MCF 10A (cell line): ENCODE data around the gene COL1A2. TPM values are rescaled to one million over a fixed set of nuclear protein-coding genes. Genes with fewer than 3 reads are reported as not detected.

Experiments used
- BruUV-seq: library from RNA; stranded (reverse); fragments of 400-500 nt; replicated peaks from 2 replicates; lab custom pipeline; 2021; lab: Mats Ljungman, UMichigan
- CTCF ChIA-PET: fragments of 300-600 bp; sonication (Branson Sonifier 250); formaldehyde crosslinking; extraction: SDS; loops from one replicate; lab custom pipeline; 2021; ENCODE audit warnings: antibody characterized with exemption, inconsistent platforms; lab: Yijun Ruan, JAX
- POLR2A ChIA-PET: fragments of 300-600, 350-650 bp; sonication (Branson Sonifier 250); formaldehyde crosslinking; extraction: SDS; loops from one replicate; lab custom pipeline; 2020; ENCODE audit warnings: antibody characterized with exemption, inconsistent platforms; lab: Yijun Ruan, JAX
- DNase-seq: peaks from one replicate; pipeline ENCODE4 v3.0.0-alpha.2; 2018; ENCODE audit not compliant: unreplicated experiment
- H3K27ac Mint-ChIP-seq: one replicate; pipeline ENCODE4 v1.8.0; 2022; ENCODE audit warnings: mild to moderate bottlenecking, low read depth, mixed read lengths; ENCODE audit not compliant: unreplicated experiment
- H3K27me3 Mint-ChIP-seq: one replicate; pipeline ENCODE4 v1.8.0; 2022; ENCODE audit warnings: mixed read lengths; ENCODE audit not compliant: insufficient read depth, unreplicated experiment
- H3K36me3 Mint-ChIP-seq: one replicate; pipeline ENCODE4 v1.8.0; 2022; ENCODE audit warnings: mild to moderate bottlenecking, moderate library complexity, mixed read lengths; ENCODE audit not compliant: insufficient read depth, unreplicated experiment
- H3K4me1 Mint-ChIP-seq: one replicate; pipeline ENCODE4 v1.8.0; 2022; ENCODE audit warnings: mixed read lengths; ENCODE audit not compliant: insufficient read depth, unreplicated experiment
- H3K4me3 Mint-ChIP-seq: one replicate; pipeline ENCODE4 v1.8.0; 2022; ENCODE audit warnings: mild to moderate bottlenecking, moderate library complexity, mixed read lengths; ENCODE audit not compliant: unreplicated experiment
- H3K9me3 Mint-ChIP-seq: one replicate; pipeline ENCODE4 v1.8.0; 2022; ENCODE audit warnings: mixed read lengths; ENCODE audit not compliant: unreplicated experiment
- intact Hi-C: fragments of 100-400 bp; cut with micrococcal nuclease; formaldehyde crosslinking; loops from 2 replicates; pipeline ENCODE4 v1.14.1; 2022
- total RNA-seq: library from RNA; stranded (reverse); gene quantifications from 2 replicates; pipeline ENCODE4 v1.2.3, GENCODE V29; 2022
- TF ChIP-seq, protein P1 (sequence below): fragments of 200-600 bp; IDR thresholded peaks from one replicate; pipeline ENCODE4 v1.8.0; 2022; ENCODE audit warnings: antibody characterized with exemption, mild to moderate bottlenecking; ENCODE audit not compliant: unreplicated experiment

Gene COL1A2
- total RNA-seq, 1 experiment from 2014 or later = not detected

GRCh38 chr7:94394109-94394436, 622 bp upstream of the COL1A2 start:
- DNase-seq = no peak
- H3K4me3 Mint-ChIP-seq = no peak overlapping the region
- no peak overlapping the region for H3K27ac Mint-ChIP-seq
- CTCF ChIA-PET = interaction anchor here (2.6 to 6.2 kb wide), 3 partner anchors 42 to 106 kb away, joined by 14 to 128 read pairs (median 121); no protein-coding TSS in a partner anchor
- TF ChIP-seq, protein P1, sequence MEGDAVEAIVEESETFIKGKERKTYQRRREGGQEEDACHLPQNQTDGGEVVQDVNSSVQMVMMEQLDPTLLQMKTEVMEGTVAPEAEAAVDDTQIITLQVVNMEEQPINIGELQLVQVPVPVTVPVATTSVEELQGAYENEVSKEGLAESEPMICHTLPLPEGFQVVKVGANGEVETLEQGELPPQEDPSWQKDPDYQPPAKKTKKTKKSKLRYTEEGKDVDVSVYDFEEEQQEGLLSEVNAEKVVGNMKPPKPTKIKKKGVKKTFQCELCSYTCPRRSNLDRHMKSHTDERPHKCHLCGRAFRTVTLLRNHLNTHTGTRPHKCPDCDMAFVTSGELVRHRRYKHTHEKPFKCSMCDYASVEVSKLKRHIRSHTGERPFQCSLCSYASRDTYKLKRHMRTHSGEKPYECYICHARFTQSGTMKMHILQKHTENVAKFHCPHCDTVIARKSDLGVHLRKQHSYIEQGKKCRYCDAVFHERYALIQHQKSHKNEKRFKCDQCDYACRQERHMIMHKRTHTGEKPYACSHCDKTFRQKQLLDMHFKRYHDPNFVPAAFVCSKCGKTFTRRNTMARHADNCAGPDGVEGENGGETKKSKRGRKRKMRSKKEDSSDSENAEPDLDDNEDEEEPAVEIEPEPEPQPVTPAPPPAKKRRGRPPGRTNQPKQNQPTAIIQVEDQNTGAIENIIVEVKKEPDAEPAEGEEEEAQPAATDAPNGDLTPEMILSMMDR = no peak
- no peaks in the 10 kb centered on the region for H3K36me3 Mint-ChIP-seq
- no peaks in the 10 kb centered on the region for H3K27me3 Mint-ChIP-seq
- BruUV-seq = no TSS peak
- POLR2A ChIA-PET = no interaction called here
- H3K9me3 Mint-ChIP-seq = no peaks in the 10 kb centered on the region
- intact Hi-C loops = loop anchor here (2.0 to 10.0 kb wide), 2 partner anchors 489 to 679 kb away; partner anchors contain the start of gene GNGT1
- H3K4me1 Mint-ChIP-seq = peaks cover 8% of the 10 kb centered on the region

DNA sequence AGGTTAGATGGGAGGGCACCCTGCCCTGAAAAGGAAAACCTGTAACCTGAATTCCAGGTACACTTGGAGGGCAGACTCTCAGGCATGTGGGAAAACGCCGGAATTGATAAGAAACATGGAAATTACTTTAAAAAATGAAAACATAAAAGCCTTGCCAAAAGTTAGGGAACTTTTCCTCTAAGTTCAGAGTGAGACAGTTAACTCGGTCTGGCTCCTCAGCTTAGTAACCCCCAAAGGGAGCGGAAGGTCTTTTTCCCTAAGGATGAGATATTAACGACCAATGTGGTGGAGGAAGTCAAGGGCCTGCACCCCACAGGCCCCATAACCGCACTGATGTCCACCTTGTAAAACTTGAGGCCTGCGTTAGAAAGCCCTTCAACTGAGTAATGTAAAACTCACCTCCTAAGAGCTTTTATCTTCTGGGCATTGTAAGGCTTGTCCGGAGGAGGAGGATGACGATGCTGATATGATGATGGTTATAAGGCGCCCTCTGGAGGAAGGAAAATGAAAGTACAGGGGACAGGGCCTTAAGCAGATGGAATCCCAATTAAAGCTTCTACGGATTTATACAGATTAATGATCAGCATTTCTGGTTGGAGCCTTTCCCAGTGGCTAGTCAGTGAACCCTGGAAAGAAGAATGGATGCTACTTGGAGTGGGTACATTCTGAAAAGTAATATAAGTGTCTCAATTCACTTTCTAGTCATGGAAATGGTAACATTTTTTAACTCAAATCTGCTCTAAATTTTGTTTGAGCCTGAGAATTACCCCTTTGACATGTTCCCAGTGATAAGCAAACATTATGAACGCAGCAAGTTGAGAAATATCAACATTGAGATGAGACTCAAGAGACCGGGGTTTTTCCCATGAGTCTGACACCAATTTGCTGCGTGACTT, 694 bp downstream of the COL1A2 start:
- Mint-ChIP-seq H3K4me3 (no peak overlapping the region), H3K36me3 (no peaks in the 10 kb centered on the region)

GRCh38 chr7:94396037-94396431, 1.3 kb downstream of the COL1A2 start:
- ChIA-PET POLR2A (interaction anchor here (1.1 to 1.3 kb wide), 4 partner anchors 28 to 107 kb away, joined by 3 to 11 read pairs (median 6); no protein-coding TSS in a partner anchor), CTCF (interaction anchor here (0.5 to 6.2 kb wide), 24 partner anchors 9 to 1113 kb away, joined by 3 to 128 read pairs (median 4); no protein-coding TSS in a partner anchor)
- Mint-ChIP-seq H3K36me3 (no peaks in the 10 kb centered on the region), H3K4me1 (no peaks in the 10 kb centered on the region), H3K27ac (no peak overlapping the region), H3K4me3 (no peak overlapping the region), H3K9me3 (no peaks in the 10 kb centered on the region), H3K27me3 (no peaks in the 10 kb centered on the region)
- no TSS peak for BruUV-seq
- DNase-seq = no peak
- TF ChIP-seq, protein P1 = no peak
- intact Hi-C loops = loop anchor here (10.0 kb wide), 1 partner anchor 491 kb away; the partner anchor contains the start of gene GNGT1

More for the DNA sequence above, 694 bp downstream of the COL1A2 start:
- TF ChIP-seq, protein P1 = peak; percentile 65
- ChIA-PET CTCF (interaction anchor here (0.5 to 6.2 kb wide), 32 partner anchors 8 to 1112 kb away, joined by 3 to 128 read pairs (median 4); no protein-coding TSS in a partner anchor), POLR2A (interaction anchor here (1.1 to 1.3 kb wide), 4 partner anchors 27 to 107 kb away, joined by 3 to 11 read pairs (median 5); no protein-coding TSS in a partner anchor)
- Mint-ChIP-seq H3K27ac (no peak overlapping the region), H3K9me3 (no peaks in the 10 kb centered on the region), H3K4me1 (no peaks in the 10 kb centered on the region), H3K27me3 (no peaks in the 10 kb centered on the region)
- intact Hi-C loops = loop anchor here (1.0 to 10.0 kb wide), 7 partner anchors 41 to 773 kb away; partner anchors contain the start of gene GNGT1
- peak; percentile 81 for DNase-seq
- no TSS peak for BruUV-seq

- Mint-ChIP-seq H3K4me3 (no peak overlapping the region), H3K9me3 (no peaks in the 10 kb centered on the region), H3K36me3 (no peaks in the 10 kb centered on the region), H3K4me1 (no peaks in the 10 kb centered on the region), H3K27me3 (no peaks in the 10 kb centered on the region), H3K27ac (no peak overlapping the region)
- DNase-seq = no peak
- intact Hi-C loops = loop anchor here (10.0 kb wide), 1 partner anchor 492 kb away; the partner anchor contains the start of gene GNGT1
- TF ChIP-seq, protein P1 = no peak
- POLR2A ChIA-PET = interaction anchor here (1.2 kb wide), 1 partner anchor 64 kb away, joined by 4 read pairs; no protein-coding TSS in a partner anchor
- CTCF ChIA-PET = interaction anchor here (1.5 to 6.2 kb wide), 7 partner anchors 17 to 597 kb away, joined by 5 to 128 read pairs (median 14); no protein-coding TSS in a partner anchor
- BruUV-seq = no TSS peak
Measured at GRCh38 chr7:94396596-94396995, 1.9 kb downstream of the COL1A2 start.
